ENCODE results near the gene USP24.
"Not testable (repeated sequence)": the region's sequence is repeated elsewhere in the genome, so short reads cannot be mapped to it uniquely, and the experiment has no call there.

Gene USP24

DNA sequence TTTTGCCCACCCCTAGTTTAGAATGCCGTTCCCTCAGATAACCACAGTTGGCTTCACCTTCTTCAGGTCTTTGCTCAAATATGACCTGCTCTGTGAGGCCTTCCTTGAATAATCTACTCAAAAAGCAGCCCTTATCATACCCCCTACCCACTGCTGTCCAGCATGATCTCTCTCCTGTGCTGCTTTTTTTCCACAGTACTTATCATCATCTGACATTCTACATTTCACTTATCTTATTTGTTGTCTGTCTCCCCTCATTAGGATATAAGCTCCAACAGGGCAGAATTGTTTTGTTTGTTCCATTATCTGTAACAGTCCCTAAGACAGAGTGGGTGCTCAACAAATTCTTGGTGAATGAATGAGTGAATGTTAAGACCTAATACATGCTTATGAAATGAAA lies 18.1 kb downstream of the USP24 start:
- no peak for DNase-seq

DNA sequence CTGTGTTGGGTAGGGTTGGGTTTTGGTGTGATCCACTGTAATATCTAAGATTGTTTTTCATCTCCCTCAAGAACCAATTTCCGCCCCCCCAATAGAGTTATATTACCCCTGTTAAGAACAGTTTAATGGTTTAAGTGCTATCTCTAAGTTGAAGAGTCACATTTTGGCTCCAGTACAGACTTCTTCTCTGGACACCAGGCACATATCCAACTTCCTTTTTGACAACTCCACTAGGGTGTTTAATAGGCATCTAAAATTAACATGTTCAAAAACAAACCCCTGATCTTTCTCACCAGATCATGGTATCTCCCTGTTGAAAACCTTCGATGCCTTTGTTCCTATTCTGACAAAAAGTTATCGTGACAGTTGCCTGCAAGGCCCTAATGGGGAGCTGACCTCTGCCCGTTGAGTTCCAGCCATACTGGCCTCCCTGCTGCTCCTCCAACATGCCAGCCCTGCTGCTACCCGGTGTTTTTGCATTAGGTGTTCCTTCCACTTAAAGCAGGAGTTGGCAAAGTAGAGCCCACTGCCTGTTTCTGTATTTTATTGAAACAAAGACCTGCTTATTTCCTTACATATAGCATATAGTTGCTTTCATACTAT lies 18.6 kb downstream of the USP24 start:
- DNase-seq = no peak

DNA sequence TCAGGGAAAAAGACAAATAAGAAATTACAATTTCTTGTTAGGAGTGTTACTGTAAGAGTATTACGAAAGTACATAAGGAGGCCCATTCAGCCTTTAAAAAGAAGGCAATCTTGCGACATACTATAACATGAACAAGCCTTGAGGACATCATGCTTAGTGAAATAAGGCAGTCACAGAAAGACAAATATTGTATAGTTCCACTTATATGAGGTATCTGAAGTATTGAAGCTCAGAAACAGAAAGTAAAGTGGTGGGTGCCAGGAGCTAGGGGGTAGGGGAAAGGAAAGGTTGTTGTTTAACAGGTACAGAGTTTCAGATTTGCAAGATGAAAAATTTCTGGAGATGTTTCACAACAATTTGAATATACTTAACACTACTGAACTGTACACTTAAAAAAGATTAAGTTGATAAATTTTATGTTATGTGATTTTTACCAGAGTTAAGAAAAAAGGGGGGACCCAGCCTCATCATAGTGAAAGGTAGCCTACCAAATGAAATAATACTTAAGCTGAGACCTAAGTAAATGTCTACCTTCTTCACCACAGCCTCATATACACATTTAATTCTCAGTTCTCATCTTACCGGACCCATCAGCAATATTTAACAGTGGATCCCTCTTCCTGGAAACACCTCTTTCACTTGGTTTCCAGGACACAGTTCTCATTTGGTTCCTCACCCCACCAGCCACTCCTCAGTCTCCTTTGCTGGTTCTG lies 19.5 kb downstream of the USP24 start:
- DNase-seq = no peak

DNA sequence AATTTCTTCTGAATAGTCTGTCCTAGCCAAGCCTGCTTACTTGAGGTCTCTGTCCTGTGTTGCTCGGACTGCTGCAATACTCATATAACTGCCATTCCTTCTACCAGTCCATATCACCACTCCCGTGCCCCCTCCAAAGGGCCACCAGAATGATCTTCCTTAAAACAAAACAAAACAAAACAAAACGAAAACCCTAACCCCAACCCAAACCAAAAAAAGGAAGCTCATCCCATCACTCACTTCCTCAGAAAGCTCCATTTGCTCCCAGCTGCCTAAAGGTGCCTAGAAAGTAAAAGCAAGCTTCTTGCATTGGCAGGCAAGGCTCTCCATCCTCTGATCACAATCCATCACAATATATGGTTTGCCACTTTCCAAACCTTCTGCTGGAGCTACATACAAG lies 20.3 kb downstream of the USP24 start:
- DNase-seq = no peak

DNA sequence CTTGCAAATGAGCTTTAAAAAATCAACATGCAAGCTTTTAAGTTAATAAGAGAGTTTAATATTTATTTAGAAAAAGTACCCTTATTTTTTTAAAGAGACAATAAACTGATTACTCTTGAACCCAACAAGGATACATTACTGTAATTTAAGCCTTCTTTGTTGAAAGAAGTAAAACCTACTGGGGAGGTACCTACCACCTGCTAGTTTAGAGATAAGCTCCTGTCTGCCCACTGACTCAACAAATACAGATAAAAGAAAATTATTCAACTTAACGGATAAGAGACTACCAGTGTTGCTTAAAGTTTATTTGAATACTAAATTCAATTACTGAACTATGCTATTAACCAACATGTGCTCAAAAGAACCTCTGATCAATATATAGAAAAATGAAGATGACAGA lies 23.1 kb downstream of the USP24 start:
- DNase-seq = no peak

DNA sequence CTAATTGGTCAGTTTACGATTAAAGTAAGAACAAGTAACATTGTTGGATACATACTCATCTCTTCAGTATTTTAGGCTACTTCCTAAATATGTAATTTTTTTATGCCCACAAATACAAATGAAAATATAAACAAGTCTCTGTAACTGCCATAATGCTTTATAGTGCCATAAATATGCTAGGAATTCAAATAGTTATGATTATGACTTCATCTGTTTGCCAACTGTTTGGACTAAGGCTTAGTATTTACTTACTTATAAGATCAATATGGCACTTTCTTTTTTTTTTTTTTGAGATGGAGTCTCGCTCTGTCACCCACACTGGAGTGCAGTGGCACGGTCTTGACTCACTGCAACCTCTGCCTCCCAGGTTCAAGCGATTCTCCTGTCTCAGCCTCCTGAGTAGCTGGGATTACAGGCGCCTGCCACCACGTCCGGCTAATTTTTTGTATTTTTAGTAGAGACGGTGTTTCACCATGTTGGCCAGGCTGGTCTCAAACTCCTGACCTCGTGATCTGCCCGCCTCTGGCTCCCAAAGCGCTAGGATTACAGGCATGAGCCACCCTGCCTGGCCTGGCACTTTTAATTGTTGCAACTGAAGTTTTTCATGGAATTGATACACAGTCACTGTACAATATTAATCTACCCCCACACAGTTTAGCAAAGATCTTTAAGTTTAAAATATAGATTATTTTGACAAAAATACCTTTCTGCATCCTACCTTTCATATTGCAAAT lies 23.8 kb downstream of the USP24 start:
- DNase-seq = not testable (repeated sequence)

DNA sequence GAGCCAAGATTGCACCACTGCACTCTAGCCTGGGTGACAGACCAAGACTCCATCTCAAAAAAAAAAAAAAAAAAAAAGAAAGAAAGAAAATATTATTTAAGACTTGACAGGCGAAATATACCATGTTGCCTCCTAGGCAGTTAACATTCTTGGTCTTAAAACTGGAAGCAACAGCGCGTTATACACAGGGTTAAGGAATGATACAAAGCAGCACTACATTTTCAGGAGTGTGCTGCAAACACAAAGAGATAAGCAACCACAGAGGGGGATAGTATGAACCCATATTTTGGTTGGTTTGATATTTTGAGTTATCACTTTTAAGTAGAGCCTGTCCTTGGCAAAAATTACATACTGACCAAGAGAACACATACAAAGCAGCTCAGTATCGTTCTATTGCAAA lies 25.1 kb downstream of the USP24 start:
- DNase-seq = no peak

DNA sequence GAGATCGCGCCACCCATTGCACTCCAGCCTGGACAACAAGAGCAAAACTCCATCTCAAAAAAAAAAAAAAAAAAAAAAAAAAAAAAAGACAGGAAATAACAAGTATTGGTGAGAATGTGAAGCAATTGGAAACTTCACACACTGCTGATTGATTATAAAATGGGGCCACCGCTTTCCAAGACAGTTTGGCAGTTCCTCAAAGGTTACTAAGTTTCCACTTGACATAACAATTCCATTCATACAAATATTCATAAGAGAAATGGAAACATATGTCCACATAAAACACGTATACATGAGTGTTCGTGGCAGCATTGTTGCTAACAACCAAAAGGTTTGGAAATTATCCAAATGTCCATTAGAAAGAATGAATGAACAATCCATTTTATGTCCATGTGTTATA lies 26.3 kb downstream of the USP24 start:
- DNase-seq = no peak

DNA sequence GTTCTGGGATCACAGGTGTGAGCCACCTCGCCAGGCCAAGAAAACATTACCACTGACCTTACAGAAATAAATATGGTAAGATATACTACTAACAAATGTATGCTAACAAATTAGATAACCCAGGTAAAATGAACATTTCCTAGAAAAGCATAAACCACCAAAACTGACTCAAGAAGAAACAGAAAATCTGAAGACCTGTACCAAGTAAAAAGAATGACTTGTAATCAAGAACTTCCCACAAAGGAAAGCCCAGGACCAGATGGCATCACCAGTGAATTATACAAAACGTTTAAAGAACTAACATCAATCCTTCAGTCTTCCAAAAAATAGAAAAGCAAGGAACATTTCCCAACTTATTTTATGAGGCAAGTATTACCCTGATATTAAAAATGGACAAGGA lies 29.3 kb downstream of the USP24 start:
- DNase-seq = no peak

DNA sequence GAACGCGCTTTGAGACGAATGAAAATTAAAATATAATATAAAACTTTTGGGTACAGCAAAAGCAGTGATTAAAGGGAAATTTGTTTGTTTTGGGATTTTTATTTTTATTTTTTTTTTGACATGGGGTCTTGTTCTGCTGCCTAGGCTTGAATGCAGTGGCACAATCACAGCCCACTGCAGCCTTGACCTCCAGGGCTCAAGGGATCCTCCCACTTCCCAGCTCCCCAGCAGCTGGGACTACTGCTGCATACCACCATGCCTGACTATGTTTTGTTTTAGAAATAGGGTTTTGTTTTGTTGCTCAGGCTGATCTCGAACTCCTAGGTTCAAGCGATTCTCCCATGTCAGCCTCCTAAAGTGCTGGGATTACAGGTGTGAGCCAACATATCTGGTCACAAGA lies 30.3 kb downstream of the USP24 start:
- no peak for DNase-seq

DNA sequence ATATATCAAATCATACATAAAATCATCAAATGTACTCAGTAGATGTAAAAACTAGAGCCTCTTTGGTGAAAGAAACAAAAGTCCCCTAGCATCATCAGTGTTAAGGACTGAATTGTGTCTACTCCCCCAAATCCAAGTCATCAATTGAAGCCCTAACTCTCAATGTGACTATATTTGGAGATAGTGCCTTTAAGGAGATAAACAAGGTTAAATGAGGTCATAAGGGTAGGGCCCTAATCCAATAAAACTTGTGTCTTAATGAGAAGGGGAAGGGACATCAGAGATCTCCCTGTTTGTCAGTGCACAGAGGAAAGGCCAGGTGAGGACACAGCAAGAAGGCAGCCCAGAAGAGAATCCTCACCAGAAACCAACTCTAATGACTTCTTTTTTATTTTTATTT lies 33.5 kb downstream of the USP24 start:
- no peak for DNase-seq

DNA sequence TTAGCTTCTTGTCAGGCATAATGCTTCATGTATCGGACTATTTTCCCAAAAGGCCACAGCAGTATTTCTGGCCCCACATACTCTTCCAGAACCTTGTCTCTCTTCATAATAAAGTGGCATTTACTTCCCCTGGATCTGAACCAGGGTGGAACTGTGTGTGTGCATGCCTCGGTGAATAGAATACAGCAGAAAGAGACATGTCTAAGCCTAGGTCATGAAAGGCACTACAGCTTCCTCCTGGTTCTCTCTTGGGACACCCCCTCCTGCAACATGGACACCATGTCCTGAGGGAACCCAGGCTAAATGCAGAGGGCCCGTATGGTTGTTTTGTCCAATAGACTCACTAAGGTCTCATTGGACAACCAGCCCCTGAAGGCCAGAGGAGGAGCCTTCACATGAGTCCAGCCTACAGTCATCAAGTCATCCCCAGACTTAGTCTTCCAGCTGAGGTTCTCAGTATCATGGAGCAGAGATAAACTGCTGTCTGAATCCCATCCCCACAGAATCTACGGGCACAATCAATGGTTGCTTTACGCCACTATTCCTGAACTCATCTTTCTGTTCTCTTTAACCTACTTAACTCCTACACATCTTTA lies 35.0 kb downstream of the USP24 start:
- no peak for DNase-seq

DNA sequence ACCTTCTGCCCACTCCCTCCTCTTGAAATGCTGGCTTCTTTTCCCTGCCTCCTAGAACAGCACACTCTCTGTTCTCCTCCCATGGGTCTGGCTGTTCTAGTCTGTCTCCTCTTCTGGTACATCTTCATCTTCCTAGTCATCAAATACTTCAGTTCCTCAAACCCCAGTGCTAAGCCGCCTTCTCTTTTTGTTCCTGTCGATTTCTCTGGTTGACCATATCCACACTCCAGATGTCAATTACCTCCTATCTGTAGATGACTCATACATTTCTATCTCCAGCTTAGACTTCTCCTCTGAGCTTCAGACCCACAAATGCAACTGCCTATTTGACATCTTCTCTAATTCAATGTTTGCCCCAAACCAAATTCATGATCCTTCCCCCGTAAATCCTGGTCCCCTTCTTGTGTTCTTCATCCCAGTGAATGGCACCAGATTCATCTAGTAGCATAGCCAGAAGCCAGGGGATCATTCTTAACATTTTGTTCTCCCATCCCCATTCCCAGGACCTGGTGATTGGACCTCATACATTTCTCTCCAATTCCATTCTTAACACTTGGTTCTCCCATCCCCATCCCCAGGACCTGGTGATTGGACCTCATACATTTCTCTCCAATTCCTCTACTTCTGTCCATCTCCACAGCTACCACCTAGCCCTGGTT lies 35.9 kb downstream of the USP24 start:
- DNase-seq = no peak

DNA sequence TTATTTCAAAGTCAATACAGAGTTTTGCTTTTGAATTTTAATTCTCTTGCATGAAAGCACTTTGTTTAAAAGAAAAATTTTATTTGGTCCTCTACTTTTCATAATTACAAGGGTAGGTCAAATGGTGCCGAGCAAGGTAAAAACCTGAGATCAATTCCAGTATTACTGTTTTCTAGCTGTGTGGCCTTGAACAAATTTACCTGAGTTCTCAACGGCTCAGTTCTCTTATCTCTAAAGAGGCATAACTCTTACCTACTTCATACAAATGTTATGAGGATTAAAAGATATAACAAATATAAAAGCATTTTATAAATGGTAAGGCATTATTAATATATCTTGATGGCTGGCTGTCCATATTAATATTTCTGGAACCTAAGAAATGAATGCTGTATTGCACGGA lies 42.5 kb downstream of the USP24 start:
- no peak for DNase-seq

DNA sequence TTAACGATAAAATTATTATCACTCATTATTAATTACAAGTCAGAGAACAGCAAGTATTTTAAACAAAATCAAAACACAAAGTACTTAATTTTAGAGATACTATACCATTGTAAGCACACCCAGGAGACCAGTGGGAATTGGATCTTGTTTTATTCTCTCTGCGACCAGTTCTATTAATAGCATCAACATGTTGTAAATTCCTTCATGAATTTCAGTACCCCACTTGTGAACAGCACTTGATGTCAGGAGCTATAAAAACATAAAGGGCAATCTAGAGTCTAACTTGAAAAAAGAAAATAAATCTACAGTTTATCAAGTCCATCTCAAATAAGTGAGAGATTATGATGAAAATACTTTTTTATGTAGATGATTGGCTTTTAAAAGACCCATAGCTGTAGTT lies 42.9 kb downstream of the USP24 start:
- no peak for DNase-seq

DNA sequence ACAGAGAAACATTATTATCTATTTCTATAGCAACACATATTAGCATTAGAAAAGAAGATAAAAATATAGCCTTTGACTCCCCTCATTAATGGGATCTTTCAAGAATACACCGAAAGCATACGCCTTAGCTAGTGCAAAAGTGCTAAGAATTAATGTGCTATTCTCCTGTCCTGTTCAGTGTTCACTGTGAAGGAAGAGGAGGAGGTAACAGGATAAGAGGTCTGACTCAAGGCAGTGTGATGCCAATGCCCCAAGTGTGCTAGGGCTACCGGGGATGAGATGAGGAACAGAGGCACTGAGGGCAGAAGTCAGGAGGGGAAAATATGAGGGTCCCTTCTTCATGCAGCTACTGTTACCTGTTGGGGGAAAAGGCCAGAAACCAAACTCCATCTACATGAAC lies 43.5 kb downstream of the USP24 start:
- DNase-seq = no peak

DNA sequence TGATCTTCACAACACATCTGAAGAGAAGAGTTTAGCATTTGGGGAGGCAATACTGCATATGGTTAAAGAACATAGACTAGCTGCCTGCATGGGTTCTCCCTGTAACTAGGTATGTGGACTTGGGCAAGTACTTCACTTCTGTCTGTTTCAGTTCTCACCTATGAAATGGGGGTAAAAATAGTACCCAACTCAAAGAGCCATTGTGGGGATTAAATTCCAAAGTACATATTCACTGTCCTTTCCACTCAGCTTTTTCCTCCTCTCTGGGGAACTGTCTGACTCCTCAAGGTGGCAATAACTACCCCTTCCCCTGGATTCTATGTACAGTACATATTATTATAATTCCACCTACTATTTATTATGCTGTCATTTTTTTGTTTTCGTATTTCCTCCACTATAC lies 44.7 kb downstream of the USP24 start:
- no peak for DNase-seq

DNA sequence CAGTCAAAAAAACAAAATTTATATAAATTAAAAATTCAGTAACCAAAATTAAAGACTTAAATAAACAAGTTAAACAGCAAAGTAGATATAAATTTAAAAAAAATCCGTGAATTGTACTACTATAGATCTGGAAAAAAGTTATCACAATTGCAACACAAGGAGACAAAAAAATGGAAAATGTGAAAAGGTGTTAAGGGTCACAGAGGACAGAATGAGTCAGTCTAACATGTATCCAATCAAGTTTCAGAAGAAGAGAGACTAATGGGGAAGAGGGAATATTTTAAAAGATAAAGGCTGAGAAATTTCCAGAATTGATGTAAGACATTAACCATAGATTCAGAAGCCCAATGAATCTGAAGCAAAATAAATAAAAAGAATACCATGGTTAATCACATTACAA lies 46.0 kb downstream of the USP24 start:
- DNase-seq = no peak

DNA sequence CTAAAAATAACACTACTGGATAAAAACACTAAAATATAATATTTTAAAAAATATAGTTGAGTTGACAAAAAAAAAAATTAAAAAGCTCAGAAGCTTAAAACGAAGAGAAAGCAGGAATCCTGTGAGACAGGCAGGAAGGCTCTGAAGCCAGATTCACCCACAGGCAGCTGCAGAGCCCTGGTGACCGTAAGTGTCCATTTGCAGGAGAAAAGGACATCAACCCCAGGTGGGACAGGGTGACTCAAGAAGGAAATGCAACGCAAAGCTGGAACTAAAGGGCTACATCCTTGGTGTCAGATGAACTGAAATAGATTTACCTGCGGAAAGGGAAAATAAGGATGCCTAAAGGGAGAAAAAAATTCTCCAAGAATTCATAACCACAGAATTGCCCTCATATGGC lies 46.8 kb downstream of the USP24 start:
- DNase-seq = no peak

DNA sequence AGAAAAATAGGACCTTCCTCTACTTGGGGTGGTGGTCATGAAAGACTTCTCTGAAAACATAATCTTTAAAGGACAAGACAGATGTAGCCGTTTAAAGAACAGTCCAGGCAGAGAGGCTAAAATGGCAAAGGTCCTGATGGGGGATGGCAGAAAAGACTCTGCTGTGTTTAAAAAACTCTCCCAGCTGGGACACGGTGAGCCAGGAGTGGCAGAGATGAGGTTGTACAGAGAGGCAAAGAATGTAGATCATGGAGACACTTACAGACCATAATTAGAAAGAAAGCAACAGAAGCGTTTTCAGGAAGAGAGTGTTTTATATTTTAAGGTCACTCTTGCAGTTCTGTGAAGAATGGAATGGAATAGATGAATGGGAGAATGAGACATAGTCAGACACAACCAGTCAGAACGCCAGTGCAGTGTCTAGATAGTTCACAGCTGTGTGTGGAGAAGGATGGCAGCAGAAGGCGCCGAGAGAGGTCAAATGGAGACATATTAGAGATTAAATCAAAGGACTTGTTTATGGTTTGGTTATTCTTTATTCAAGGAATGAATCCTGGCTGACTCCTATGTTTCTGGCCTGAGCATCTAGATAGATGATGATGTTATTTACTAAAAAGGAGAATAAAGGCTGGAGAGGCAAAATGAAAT lies 47.8 kb downstream of the USP24 start:
- DNase-seq = no peak

DNA sequence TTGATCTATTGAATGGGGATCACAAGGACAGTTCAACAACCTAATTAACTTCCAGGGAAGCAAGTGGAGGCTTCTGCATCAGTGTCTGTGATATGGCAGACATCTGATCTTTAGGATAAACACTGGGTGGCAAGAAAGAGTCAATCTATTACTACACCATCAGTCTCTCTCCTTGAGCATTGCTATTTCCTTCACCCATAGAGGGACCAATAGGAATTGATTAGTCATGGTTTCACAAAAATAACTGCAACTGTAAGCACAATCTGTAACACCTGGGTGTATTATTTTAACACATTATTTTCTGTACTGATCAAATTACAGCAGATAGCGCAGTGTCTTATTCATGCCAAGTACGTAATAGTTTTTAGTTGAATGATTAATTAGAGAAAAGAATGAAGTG lies 50.3 kb downstream of the USP24 start:
- DNase-seq = no peak

DNA sequence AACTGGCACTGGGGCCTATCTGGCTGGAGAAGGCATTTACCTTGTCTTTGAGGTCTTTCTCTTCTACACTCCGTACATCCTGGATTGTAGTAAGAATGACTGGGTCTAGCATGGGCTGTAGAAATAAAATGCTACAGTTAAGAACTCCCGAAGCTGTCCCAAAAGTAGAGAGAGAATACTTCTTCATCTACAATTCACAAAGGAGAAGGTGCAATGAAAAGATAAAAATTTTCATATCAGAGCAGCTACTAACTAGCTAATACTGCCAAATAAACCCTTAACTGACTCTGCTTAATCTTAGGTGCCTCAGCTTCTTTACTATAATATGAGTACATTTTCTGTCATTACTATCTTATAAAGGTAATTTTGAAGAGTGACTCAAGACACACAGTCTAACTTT lies 55.6 kb downstream of the USP24 start:
- DNase-seq = no peak

DNA sequence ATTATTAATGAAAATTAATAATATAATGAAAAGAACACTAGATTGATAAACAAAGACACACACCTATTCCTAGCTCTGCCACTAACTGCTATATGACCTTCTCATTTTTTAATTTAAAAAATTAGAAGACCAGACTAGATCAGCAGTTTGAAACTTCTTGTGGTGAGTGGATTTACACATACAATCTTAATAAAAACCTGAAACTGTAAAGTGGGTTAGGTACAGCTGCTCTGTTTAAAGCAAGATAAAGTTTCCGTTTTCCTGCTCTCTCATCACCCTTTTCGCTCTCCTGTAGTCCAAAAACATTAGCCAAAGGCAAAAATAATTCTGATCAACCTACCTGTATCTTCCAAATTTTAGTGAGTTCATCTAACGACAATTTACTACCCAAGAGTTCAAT lies 58.6 kb downstream of the USP24 start:
- DNase-seq = no peak

All from activated T-cell treated with anti-CD3 and anti-CD28 coated beads, Interleukin-2, amount 50 U/mL, for 48 hours (primary cell).